GM19395 (cell line): Measurements from ENCODE around the gene CWF19L1.
A peak's percentile ranks its signal among the peaks of the same experiment; 100 is the strongest.

Experiments
- ATAC-seq: cut with Tn5 transposase; IDR thresholded peaks from one replicate; pipeline ENCODE4 v1.9.1; 2021; ENCODE audit warnings: mild to moderate bottlenecking, moderate library complexity; ENCODE audit not compliant: unreplicated experiment

The CWF19L1 gene

DNA sequence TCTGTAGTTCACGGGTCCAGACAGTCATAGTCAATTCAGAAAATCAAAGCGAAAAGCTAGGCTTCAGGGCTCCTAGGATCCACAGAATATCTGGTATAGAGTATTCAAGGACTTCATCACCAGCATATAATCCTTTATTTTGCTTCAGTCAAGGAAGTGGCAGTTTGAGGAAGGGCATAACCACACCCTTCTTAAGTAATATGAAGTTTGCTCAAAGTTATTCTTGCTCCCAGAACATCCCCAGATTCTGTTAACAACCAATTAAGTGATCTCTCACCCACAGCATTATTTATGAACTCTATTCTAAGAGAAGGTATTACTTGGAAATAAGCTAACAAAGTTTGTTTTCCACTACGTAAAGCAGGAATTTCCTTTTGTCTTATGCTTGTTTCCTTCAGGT, 13.2 kb downstream of the CWF19L1 start:
- no peak for ATAC-seq

DNA sequence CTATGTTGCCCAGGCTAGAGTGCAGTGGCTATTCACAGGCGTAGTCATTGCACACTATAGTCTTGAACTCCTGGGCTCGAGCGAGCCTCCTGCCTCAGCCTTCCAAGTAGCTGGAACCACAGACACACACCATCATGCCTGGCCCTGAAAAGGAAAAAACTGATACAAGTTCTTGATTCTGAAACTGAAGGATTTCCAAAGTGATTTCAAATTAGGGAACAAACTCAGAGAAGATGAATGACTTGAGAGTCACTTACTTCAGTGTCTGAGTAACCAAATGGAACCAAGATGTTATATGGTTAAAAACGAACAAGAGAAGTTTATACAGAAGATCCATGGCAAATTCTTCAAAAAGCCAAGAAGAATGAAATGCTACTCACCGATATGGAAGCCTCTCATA, 14.4 kb downstream of the CWF19L1 start:
- ATAC-seq, result no peak

DNA sequence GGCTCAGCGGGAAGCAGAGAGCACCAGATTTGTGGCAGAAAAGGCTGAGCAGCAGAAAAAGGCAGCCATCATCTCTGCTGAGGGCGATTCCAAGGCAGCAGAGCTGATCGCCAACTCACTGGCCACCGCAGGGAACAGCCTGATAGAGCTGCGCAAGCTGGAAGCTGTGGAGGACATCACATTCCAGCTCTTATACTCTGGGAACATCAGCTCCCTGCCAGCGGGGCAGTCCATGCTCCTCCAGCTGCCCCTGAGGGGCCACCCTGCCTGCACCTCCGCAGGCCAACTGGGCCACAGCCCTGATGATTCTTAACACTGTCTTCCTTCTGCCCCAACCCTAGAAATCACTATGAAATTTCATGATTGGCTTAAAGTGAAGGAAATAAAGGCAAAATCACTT, 18.6 kb downstream of the CWF19L1 start:
- no peak for ATAC-seq

DNA sequence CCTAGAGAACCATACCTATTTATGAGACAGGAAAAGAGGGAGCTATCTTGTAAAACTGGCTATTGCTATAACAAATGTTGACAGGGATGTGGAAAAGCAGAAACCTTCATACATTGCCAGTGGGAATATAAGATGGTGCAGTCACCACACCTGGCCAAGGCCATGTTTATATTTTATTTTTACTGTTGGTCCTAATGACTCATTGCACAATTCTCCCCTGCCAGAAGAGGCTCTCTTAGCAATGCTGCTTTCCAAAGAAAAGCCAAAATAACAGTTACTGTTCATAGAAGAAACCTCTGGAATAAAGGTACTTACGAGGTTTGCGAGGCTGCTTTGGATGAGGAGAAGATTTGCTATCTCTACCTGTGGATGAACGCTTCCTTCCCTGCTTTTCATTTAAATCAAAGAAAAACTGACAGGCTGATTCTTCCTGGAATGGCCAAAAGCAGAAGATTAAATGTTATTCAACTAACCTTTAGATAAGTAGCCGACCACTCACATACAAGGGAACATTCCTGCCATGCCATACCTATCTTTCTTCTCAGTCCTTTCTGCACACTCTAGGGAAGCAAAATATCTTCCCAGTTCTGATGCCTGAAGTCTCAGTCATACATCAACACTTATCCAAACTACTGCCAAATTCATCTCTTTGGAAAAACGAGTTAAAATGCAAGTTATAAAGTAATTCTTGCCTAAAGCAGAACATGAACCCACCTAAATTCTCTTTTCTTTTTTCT, 21.8 kb downstream of the CWF19L1 start:
- no peak for ATAC-seq

DNA sequence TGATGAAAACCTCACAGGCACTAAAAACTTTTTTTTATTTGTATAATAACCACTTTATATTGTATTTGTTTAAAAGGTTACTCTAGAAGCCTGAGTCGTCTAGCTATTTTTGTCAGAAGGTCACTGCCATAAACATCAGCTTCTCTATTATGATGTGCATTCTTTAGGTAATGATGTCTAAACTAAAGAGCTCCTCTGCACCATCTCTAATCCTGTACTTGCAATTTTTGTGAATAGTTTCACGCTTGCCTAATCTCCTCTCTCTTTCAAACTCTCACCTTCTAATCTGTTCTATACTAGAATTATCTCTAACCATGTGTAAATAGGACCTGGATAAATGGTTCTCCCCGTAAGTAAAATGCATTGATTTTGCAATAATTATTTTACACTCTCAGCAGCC, 27.6 kb downstream of the CWF19L1 start:
- ATAC-seq, result no peak

DNA sequence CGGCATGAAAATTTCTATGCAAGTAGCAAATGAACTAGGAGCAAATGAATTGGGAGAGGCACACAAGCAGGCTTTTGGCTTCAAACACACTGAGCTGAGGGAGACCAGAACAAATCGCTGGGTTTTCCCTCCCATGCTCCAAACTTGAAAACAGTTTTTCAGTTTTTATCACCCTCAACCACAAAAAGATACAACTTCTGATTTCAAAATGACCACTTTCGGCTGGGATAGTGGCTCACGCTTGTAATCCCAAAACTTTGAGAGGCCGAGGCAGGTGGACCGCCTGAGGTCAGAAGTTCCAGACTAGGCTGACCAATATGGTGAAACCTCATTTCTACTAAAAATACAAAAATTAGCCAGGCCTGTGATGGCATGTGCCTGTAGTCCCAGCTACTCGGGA, 29.0 kb downstream of the CWF19L1 start:
- no peak for ATAC-seq

DNA sequence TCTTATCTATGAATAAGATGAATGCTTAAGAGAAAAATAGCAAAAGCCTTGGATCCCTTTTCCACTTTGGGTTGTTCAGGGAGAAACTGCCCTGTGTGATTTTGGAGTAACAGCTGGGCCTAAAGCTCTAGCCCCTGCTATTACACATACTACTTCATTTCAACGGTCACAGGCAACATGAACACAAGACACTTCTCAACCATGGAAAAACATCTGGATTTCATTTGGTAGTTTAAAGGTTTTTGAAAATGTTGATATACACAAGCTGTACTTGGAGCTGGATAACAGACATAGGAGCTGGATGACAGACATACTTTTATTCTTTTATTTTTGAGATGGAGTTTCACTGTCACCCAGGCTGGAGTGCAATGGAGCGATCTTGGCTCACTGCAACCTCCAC, 35.3 kb downstream of the CWF19L1 start:
- ATAC-seq, result no peak

DNA sequence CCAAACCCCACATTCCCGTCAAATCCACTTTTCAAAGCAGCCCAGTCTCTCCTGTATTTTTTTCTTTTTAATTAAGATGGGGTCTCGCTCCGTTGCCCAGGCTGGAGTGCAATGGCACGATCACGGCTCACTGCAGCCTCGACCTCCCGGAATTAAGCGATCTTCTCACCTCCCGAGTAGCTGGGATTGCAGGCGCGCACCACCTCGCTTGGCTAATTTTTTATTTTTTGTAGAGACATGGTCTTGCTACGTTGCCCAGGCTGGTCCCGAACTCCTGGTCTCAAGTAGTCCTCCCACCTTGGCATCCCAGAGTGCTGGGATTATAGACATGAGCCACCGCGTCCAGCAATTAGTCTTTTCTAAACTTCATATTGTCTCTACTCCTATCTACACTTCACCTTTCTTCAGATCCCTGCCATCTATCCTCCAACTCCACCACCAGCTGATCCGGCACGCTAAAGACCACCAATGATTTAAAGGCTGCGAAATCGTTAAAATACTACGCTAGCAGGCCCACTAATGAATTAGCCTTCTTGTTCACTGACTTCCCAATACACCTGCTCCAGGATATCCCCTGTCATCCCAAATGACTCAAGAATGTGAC, 37.5 kb downstream of the CWF19L1 start:
- ATAC-seq, result no peak

DNA sequence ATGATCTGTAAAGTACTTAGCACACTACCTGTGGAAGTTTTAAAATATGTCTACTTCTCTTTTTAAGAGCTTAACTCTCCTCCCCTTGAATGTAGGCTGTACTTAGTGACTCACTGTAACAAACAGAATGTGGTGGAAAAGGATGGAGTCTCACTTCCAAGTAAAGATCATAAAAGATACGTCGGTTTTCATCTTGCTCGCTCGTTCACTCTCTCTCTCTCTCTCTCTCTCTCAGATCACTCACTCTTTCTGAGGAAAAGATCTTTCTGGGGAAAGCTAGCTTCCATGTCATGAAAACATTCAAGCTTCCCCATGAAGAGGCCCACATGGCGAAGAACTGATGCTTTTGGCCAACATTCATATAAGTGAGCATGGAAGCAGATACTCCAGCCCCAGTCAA, 43.6 kb downstream of the CWF19L1 start:
- ATAC-seq, result no peak

GRCh38 chr10:100222529-100222928, 44.9 kb downstream of the CWF19L1 start:
- no peak for ATAC-seq

DNA sequence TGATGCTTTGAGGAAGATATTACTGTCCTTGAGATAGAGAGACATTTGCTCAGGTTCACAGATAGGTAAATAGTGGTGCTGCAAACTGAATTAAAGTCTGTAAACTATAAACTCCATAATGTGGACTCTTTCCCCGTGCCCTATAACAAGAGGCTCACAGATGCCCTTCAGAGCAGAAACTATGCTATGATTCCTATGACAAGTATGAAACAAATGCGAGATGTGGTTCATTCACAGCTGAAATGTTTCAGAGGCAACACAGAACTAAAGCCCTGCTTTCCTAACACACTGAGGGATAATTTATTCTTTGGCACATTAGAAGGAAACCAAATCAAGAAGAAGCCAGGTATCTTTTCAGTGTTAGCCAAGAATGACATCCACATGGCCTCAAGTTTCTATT, 51.4 kb downstream of the CWF19L1 start:
- ATAC-seq, result no peak

GRCh38 chr10:100209303-100209702, 58.1 kb downstream of the CWF19L1 start:
- no peak for ATAC-seq

GRCh38 chr10:100208276-100208675, 59.2 kb downstream of the CWF19L1 start:
- no peak for ATAC-seq

DNA sequence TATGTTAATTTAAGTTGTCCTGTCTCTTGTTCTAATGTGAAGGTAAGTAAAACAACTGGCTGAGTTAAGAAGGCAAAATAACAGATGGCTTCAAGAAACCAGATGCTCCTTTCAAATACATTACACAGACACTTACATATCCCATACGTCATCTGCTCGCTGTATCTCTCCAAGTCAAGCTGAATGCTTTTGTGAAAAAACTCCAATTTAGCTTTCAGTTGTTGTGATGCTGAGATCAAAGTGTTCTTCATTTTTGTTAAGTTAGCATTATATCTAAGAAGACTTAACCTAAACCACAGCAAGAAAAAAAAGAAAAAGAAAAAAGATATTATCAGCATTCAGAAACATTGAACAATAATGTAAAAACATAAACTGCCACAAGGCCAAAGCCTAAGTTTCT, 63.1 kb downstream of the CWF19L1 start:
- ATAC-seq, result no peak

DNA sequence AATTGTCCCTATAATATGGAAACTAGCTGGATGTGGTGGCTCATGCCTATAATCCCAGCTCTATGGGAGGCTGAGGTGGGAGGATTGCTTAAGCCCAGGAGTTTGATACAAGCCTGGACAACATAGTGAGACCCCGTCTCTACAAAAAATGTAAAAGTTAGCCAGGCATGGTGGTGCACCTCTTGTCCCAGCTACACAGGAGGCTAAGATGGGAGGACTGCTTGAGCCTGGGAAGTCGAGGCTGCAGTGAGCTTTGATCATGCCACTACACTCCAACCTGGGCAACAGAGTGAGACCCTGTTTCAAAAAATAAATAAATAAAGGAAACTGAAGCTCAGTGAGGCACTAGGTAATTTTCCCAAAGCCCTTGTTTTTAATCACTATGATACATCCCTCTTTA, 65.9 kb downstream of the CWF19L1 start:
- no peak for ATAC-seq

- no peak for ATAC-seq
Measured at GRCh38 chr10:100194711-100195110, 72.7 kb downstream of the CWF19L1 start.

DNA sequence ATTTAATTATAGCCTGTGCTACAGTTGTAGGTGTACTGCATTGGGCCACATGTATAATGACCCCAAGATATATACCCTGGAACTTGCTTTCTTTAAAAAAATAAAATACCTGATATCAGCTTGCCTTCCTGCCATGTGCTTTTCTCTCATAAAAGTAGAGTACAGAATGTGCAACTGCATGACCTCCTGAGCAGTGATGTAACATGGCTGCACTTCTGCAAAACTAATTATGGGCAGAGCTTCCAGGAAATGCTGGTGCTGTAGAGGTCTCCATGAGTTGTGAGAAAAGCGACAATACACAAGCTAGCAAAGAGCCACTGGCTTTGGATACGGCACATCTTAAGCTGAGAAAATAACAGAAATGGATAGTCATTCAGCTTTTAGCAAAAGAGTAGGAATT, 75.1 kb downstream of the CWF19L1 start:
- no peak for ATAC-seq

DNA sequence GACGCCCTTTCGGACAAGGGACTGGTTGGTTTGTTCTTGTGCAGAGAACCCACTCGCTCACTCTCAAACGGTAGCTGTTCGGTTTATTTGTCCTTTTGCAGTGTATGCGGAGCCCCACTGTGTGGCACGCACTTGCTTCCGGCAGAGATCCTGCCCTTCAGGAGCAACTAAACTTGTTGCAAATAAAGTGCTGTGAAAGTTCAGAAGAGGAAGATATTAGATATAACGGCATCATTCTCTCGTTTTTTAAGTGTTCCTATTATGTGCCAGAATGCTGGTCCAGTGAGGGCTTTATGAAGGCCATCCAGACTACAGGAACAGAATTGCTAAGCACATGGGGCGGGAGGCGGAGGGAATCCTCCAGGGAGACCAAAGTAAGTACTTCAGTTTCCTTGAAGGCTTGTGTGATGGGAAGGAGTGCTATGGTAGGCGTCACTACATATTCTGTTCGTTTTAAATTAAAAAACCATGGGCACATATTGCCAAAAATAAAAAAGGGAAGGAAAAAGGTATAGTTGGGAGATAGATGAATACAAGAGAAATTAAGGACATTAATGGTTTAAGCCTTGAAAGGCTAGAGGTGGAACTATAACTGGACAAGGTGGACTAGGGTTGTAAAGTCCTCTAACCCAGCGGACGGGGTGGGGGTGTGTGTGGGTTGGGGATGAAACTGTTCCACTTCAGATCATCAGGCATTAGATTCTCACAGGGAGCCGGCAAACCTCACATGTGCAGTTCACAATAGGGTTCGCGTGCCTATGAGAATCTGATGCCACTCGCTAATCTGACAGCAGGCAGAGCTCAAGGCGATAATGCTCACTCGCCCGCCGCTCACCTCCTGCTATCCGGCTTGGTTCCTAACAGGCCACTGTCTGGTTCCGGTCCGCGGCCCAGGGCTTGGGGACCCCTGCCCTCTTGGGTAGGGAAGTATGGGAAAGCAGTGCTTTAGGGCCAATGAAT, 80.9 kb downstream of the CWF19L1 start:
- ATAC-seq, result peak; percentile 62

DNA sequence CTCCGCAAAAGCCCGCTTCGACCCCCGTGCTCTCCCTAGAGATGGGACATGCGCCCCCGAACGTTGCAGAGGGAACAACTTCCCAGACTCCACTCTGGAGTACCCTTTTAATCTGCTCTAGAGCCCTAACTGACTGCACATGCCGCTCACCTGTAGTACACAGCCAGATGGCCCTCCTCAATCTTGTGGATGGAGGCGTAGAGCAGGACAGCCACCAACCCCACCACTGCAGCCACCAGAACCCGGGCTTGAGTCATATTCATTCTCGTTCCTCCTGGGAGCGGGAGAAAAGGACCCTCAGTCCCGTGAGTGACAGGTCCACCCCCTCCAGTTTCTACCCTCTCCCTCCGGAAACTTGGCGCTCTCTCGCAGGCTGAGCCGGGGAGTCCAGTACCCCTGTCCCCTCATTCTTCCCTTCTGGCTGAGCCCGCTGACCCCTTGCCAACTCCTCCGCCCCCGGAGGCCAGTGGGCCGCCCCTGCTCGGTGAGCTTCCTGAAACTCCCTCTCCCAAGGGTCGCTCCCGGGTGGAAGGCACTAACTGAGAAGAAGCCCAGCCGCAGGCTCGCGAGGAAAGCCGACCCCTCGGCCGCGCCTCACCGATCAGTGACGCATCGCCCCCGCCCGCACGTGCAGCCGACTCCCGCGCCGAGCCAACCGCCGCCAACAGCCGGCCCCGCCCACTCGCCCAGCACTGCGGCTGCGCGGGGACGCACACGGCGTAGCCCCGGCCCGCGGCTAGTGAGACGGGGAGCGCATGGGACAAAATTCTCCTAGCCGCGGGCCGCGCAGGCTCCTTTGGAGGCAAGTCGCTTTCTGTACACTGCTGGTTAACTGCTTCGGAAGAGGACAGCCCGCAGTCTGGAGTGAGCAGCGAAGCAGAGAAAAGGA, 81.8 kb downstream of the CWF19L1 start, which contains the start of gene ERLIN1:
TSS of gene ERLIN1 (minus strand) at position 666 of the 889 bp plus-strand sequence. CDS start at position 263, 403 bp downstream.
- ATAC-seq, result peak; percentile 77

GRCh38 chr10:100184840-100185239, 82.6 kb downstream of the CWF19L1 start:
- ATAC-seq, result no peak

- no peak for ATAC-seq
Measured at GRCh38 chr10:100184426-100184825, 83.0 kb downstream of the CWF19L1 start.
